Epithelial cell of esophagus (primary cell): Measurements from ENCODE around the gene TMEM94.
A peak's percentile ranks its signal among the peaks of the same experiment; 100 is the strongest.

Source experiments
- DNase-seq: peaks from one replicate; pipeline ENCODE4 v3.0.0; 2010; ENCODE audit warnings: low read depth
- H3K4me3 ChIP-seq: 2 replicates; pipeline ENCODE4 v1.5.1; 2011; ENCODE audit warnings: mild to moderate bottlenecking, low read length, control low read depth
- TF ChIP-seq, protein P1 (sequence below): IDR thresholded peaks from 2 replicates; pipeline ENCODE4 v1.5.1; 2011; ENCODE audit warnings: low read depth, mild to moderate bottlenecking, low read length, control low read depth, inconsistent platforms; ENCODE audit not compliant: insufficient read depth; ENCODE audit errors: missing control alignments

TMEM94 gene

DNA sequence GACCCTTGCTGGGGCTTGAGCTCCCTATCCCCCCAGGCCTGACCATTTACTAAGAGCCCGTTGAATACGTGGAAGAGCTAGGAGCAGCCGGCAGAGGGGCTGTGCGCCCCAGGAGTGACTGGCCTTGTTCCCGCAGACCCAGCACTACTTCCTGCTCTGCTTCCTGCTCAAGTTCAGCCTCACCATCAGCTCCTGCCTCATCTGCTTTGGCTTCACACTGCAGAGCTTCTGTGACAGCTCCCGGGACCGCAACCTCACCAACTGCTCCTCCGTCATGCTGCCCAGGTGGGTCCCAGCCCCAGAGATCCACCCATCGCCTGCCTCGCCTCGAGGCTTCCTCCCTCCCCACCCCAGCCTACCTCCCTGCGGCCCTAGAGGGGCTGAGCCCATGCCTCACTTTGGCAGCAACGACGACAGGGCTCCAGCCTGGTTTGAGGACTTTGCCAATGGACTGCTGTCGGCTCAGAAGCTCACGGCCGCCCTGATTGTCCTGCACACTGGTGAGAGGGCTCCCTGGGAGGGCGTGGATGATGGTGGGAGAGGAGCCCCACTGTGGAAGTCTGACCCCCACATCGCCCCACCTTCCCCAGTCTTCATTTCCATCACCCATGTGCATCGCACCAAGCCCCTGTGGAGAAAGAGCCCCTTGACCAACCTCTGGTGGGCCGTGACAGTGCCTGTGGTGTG lies 41.7 kb downstream of the TMEM94 start:
- H3K4me3 ChIP-seq: no peak overlapping the region
- DNase-seq: no peak

DNA sequence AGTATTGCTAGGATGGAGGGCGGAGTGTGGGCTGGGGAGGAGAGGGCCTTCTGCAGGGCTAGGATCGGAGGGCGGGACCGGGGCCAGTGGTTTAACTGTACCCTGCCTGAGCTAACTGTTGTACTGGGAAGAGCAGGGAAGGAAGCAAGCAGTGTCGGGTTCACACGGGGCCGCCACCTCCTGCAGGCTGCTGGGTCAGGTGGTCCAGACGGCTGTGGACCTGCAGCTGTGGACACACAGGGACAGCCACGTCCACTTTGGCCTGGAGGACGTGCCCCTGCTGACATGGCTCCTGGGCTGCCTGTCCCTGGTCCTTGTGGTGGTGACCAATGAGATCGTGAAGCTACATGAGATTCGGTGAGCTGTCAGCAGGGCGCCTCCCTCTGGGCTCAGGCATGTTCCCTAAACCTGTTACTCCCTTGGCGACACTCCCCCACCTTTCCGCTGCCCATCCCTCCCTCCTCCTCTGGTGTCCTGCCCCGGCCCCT lies 42.3 kb downstream of the TMEM94 start:
- peak; percentile 26 for DNase-seq
- TF ChIP-seq, protein P1, sequence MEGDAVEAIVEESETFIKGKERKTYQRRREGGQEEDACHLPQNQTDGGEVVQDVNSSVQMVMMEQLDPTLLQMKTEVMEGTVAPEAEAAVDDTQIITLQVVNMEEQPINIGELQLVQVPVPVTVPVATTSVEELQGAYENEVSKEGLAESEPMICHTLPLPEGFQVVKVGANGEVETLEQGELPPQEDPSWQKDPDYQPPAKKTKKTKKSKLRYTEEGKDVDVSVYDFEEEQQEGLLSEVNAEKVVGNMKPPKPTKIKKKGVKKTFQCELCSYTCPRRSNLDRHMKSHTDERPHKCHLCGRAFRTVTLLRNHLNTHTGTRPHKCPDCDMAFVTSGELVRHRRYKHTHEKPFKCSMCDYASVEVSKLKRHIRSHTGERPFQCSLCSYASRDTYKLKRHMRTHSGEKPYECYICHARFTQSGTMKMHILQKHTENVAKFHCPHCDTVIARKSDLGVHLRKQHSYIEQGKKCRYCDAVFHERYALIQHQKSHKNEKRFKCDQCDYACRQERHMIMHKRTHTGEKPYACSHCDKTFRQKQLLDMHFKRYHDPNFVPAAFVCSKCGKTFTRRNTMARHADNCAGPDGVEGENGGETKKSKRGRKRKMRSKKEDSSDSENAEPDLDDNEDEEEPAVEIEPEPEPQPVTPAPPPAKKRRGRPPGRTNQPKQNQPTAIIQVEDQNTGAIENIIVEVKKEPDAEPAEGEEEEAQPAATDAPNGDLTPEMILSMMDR: no peak
- H3K4me3 ChIP-seq: no peak overlapping the region

More for the DNA sequence above, 41.7 kb downstream of the TMEM94 start:
- TF ChIP-seq, protein P1: no peak

DNA sequence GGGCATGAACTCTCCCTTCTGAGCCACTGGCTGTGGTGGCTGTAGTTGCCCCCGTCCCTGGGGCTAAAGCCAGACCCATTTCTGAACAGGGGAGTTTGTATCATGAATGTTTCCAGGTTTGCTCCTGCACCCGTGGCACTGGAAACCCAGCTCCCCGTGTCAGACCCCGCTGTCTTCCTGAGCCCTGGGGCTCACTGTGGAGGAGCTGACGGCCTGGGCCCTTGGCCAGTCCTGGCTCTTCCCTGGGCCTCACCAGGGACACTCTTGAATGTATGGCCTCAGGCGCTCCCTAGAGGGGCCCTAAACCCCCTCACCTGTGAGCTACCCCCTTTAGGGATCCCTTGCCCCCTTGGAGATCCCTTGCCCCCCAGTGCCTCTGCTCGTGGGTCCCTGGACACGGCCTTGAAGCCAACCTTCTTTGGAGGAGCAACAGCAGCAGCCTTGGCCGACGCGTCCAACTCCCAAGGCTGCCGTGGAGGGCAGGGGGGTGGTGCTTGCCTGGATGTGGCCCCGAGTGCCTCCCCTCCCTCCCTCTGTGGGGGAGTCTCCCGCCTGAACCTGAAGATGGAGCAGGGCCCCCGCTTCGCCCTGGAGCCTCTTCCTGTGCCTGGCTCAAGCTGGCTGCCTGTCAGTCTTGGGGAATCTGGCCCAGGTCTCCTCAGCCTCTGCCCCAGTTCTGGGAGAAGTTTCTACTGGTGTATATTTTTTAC lies 43.0 kb downstream of the TMEM94 start:
- TF ChIP-seq, protein P1: no peak
- DNase-seq: no peak

DNA sequence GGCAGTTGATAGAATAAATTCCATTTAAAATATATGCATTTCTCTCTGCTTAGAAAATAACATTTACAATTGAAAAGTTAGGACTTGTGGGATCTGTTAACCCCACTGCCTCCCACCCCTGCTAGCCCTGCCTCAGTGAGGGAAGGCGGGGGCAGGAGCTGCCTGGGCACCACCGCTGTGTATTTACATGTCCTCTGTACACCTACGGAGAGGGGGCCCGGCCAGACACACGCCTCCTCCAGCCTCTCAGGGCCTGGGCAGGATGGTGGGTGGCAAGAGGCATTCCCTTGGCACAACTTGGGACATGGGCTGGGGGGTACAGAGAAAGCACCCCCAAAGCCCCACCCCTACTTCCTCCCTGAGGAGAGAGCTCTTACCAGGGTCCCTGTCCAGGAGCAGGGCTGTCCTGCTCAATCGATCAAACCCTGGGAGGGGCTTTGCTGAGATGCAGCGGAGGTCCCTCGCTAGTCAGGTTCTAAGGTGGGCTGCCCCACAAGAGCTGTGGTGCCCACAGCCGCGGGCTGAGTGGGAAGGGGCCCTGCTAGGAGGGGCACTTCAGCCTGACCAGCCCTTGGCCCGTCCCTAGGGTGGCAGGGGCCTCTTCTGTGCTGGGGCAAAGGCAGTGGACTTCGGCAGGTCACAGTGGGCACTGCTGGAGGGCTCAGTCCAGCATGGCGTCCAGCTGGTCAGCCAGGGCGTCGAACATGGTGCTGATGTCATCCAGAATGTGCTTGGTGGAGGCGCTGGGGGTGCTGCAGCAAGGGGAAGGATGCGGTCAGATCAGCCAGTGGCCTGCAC lies 44.2 kb downstream of the TMEM94 start:
- TF ChIP-seq, protein P1: no peak
- H3K4me3 ChIP-seq: no peak overlapping the region
- no peak for DNase-seq

More for the DNA sequence above, 43.0 kb downstream of the TMEM94 start:
- no peak overlapping the region for H3K4me3 ChIP-seq

DNA sequence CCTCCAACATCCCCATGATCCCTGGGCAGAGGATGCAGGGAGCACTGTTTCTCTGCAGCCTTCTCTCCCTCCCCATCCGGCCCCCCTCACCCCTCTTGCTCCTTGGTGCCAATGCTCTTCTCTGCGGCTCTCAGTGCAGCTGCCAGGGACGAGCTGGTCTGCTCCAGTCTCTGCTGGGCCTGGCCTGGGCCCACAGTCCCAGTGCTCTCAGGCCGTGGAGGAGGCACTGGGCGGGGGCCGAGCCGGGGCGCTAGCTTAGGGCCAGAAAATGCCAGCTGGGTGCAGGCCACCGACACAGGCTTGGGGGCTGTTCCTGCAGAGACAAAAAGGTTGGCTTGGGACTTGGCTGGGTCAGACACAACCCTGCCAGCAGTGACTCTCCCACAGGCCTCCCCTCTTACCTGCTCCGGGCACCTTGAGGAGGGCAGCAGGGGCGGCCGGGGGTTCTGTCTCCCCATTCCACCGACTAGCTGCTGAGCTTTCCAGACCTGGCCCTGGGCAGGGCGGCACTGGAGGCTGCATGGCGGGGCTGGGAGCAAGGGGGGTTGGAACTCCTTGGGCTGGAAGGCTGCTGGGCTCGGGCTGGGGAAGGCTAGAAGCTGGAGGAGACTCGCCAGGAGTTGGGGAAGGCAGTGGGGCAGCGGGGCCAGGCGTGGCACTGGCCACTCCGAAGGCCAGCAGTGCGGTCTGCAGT lies 45.1 kb downstream of the TMEM94 start:
- H3K4me3 ChIP-seq: no peak overlapping the region
- TF ChIP-seq, protein P1: no peak

DNA sequence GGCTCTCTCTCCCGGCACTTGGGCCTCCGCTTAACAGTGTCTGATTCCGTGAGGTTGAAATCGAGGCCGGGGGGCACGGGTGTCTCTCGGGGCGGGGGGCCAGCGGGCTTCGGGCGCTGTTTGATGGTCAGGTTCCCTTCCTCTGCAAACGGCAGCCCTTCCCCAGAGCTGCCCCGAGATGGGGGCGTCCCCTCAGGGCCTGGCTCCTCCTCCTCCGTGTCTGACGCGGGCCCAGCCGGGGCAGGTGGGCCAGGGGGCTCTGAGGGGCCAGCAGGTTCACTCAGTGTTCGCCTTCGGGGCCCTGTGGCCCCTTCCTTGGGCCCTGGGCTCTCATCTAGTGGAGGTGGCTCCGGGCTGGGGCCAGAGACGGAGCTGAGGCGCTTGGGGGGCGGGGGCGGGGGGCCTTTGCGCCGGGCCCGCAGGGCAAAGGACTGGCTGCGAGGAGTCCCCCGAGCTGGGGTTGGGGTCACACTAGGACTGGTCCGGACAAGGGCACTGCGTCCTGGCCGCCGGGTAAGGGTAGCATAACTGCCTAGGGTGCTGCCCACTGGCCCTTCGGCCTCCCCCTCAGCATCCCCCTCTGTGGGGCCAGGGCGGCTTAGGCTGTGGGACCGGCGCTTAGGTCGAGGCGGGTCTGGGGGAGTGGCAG lies 45.8 kb downstream of the TMEM94 start:
- TF ChIP-seq, protein P1: no peak
- no peak for DNase-seq
- H3K4me3 ChIP-seq: no peak overlapping the region

More for the DNA sequence above, 45.1 kb downstream of the TMEM94 start:
- no peak for DNase-seq
